GM15510 (cell line): ENCODE measurements around the gene FAM135A.

Source experiments
- POLR2A ChIP-seq: IDR thresholded peaks from 3 replicates; pipeline ENCODE4 v1.6.1; 2011; ENCODE audit warnings: borderline replicate concordance; ENCODE audit not compliant: insufficient read length; ENCODE audit errors: extremely low read depth

The FAM135A gene

DNA sequence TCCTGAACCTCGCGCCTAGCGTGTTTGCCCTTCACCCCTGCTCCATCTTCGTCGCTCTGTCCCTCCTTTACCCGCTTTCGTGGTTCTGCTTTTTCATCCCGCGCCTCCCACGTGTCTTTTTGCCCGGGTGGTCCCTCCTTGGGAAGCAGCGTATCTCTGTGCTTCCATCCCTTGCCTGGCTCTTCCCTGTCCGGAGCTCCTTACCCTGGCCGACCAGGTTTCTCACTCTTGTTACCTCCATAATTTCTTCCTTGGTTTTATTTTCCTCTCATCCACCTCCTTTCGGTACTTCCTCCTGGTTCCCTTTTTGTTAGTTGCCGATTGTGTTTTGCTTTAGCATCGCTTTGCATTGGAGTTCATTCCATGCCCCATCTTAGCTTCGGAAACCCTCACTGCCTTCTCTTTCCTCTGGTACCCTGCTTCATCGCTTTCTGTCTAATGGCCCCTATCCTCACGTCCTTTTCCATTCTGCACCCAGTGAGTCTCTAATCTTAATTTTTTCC lies 735 bp downstream of the FAM135A start:
- TF ChIP-seq POLR2A, result no peak

- TF ChIP-seq POLR2A, result no peak
Observed at GRCh38 chr6:70414813-70415212, 1.5 kb downstream of the FAM135A start.

DNA sequence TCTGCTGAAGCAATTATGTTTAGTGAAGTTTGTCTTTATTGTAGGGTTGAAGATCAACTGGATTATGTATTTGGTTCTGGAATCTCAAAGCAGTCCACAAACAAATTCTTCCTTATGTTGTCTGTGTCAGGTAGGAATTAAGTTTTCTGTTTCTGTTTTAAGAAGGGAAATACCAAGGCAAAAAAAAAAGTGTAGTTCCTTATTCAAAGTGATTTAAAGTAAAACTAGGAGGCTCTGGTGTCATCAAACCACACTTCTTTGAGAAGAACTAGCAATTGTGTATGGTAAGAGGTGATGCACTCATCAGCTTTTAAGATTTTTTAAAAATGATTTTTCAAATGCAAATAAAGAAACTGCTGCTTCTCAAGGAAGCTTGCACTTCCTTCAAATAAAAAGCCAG lies 1.9 kb downstream of the FAM135A start:
- no peak for TF ChIP-seq POLR2A

DNA sequence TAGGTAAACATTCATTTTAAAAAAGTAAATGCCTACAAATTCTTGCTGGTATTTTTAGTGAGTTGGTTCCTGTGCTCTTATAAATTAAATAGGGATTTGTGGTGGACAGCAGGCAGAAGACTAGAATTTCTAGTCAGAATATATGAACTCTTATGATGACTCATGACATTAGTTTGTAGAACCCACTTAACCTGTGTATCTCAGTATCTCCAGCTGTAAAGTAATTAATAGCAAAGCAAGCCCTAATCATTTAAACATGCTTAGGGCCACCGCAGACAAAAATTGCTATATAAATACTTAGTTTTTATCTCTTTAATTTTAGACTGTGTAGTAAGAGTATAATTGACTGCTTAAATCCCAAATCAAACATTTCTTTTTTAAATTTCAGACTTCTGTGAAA lies 2.4 kb downstream of the FAM135A start:
- TF ChIP-seq POLR2A, result no peak

GRCh38 chr6:70421509-70421908 lies 8.2 kb downstream of the FAM135A start:
- TF ChIP-seq POLR2A, result no peak

- TF ChIP-seq POLR2A, result no peak
Observed at GRCh38 chr6:70423189-70424134, 10.2 kb downstream of the FAM135A start.

GRCh38 chr6:70424291-70424690 lies 11.0 kb downstream of the FAM135A start:
- TF ChIP-seq POLR2A, result no peak

DNA sequence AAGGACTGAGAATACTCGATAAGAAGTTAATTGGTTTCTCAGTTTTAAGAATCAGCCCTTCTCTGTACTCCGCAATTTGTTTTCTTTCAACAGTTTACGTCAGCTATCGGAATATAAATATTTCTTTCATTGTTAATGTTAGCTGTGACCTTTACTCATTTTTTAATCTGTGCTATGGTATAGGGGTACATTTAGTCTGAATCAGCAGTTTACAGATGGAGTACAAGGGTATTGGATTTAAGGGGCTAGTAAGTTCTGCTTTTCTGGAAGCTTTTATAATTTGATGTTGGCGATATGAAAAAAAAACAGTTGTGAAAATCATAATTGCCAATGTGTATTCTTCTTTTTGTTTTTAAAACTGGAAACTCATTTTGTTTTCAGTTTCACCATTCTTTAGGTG lies 23.0 kb downstream of the FAM135A start:
- no peak for TF ChIP-seq POLR2A

- TF ChIP-seq POLR2A, result no peak
Observed at GRCh38 chr6:70445001-70445400, 31.7 kb downstream of the FAM135A start.

- TF ChIP-seq POLR2A, result no peak
Observed at GRCh38 chr6:70456735-70457134, 43.4 kb downstream of the FAM135A start.

DNA sequence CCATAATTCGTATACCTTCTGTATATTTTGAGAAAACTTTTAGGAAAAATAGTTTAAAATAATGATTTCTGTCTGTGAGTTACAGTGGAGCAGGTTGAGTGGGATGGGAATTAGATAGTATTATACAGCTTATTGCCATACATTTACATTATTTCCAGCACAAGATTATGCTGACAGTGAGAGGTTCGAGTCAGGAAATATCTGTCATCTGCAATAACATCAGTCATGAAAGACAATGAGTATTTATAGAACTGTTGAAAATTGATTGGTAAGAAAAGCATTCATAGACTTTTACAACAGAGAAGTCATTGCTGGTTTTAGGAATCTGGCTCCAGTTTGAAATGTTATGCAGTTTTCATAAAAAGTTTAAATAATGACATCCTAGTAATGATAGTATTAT lies 45.9 kb downstream of the FAM135A start:
- TF ChIP-seq POLR2A, result no peak

GRCh38 chr6:70470016-70470415 lies 56.7 kb downstream of the FAM135A start:
- no peak for TF ChIP-seq POLR2A

DNA sequence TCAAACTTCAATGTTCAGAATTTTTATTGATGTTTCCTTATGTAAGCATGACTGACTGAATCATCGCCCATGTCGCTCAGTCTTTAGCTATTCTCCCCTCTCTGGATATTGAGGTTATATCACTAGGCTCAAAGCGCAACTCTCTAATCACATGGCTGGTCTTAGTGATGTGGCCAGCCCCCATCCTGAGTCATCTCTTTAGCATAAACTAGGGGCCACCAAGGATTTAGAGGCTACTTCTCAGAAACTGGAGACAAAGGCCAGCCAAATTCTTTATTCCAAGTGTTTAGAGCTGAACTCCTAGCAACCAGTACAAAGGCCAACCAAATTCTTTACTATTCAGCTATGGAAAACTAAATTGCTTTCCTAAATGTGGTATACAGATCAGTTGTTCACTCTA lies 61.4 kb downstream of the FAM135A start:
- no peak for TF ChIP-seq POLR2A

GRCh38 chr6:70479236-70479635 lies 65.9 kb downstream of the FAM135A start:
- TF ChIP-seq POLR2A, result no peak

DNA sequence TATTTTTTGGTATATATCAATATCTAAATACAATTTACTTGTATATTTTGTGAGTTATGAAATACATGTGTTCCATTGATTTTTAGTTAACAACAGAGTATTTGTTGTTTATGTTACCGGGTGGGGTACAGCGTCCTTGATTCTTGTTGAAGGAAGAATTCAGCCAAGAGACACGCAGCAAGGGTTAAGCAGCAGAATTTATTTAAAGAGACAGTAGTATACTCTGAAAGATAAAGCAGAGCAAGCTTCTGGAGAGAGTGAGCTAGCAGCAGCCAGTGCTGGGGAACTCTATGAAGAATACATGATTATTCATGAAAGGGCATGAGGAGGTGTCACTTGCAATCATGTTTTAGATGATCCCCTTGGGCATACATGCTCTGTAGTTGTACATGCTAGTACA lies 76.1 kb downstream of the FAM135A start:
- no peak for TF ChIP-seq POLR2A

DNA sequence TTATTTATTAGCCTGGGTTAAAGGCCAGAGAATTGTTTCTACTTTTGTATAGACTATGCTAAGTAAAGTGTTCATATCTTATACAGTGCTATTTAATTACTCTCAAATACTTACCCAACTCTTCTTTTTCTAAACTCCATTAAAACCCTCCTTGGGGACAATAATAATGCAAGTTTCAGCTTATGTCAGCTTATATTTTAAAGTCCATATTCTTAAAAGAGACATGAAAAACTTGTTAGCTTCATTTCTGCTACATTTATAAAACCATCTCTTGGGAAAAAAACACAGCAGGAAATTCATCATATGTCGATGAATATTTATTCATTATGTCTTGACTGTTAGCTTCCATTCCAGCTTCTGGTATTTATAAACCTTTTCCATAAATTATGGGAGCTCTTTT lies 81.5 kb downstream of the FAM135A start:
- TF ChIP-seq POLR2A, result no peak

DNA sequence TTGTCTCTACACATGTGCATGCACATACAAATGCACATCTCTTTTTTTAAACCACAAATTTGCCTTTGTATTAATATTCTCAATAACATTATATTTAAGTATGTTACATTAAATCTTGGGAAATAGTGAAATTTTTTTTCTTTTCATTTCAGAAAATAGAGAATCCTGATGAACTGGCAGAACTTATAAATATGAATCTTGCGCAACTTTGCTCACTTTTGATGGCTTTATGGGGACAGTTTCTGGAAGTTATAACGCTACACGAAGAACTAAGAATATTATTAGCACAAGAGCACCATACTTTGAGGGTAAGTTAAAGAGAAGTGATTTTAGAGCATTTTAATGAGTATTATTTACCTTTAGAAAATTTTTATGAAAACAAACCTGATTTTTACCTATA lies 89.2 kb downstream of the FAM135A start:
- no peak for TF ChIP-seq POLR2A

GRCh38 chr6:70503813-70504465 lies 90.6 kb downstream of the FAM135A start:
- no peak for TF ChIP-seq POLR2A
